Left kidney (tissue), 2 donors: ENCODE results near the gene CCDC197. TPM values are rescaled to one million over a fixed set of nuclear protein-coding genes. Genes with fewer than 3 reads are reported as not detected.

Source experiments
- DNase-seq: peaks from one replicate; pipeline ENCODE4 v3.0.0-alpha.2; 2013
- polyA plus RNA-seq: library from polyadenylated mRNA; unstranded; fragments of 120-200 nt; gene quantifications from one replicate; pipeline ENCODE4 v1.2.1, GENCODE V29; 2013; ENCODE audit not compliant: insufficient read length

CCDC197 gene
- polyA plus RNA-seq, 1 donor = not detected

GRCh38 chr14:94000267-94000666 lies 3.2 kb downstream of the CCDC197 start:
- DNase-seq = no peak

GRCh38 chr14:94001016-94001415 lies 3.9 kb downstream of the CCDC197 start:
- DNase-seq = no peak

DNA sequence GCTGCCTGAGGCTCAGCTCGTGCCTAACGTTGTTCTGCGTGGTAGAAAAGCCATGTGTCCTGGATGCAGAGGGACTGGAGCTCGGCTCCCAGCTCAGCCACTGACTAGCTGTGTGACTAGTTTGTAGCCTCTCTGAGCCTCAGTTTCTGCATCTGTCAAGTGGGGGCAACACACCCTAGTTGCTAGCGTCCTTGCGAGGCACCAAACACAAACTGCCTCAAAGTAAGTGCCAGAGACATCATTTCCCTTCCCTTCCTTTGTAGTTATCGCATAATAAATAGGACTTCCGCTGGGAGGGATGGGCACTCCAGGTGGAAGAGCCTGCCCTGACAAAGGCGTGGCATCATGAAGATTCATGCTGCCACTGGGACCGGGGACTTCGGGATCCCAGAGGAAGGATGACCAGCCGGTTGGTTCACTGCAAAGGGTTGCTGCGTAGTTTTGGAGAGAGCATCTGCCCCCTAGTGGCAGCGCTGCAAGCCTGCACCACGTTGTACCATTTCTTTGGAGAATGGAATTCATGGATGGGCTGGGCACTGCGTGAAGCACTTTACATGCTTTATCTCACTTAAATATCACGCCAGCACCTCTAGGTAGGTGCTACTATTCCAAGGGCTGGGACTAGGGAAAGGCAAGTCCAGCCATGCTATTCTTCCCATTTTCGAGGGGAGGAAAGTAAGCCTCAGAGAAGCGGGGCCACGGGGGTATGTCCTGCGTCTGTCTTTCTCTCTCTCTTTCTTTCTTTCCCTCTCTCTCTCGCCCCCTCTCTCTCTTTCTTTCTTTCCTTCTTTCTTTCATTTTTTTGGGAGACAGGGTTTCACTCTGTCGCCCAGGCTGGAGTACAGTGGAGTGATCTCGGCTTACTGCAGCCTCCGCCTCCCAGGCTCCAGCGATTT lies 4.6 kb downstream of the CCDC197 start:
- no peak for DNase-seq

DNA sequence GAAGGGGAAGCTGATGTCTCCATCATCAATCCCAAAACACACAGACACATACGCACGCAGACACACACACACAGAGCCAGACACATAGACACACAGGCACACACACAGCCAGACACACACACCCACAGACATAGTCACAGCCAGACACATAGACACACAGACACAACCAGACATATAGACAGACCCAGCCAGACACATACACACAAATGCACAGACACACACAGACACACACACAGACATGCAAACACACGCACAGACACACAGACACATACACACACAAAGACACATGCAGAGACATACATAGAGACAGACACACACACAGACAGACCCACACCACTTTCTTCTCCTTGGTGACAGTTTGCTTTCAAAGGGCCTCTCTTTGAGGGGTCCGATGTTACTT lies 6.3 kb downstream of the CCDC197 start:
- no peak for DNase-seq

- no peak for DNase-seq
These were observed 6.9 kb downstream of the CCDC197 start for GRCh38 chr14:94004015-94004414.

DNA sequence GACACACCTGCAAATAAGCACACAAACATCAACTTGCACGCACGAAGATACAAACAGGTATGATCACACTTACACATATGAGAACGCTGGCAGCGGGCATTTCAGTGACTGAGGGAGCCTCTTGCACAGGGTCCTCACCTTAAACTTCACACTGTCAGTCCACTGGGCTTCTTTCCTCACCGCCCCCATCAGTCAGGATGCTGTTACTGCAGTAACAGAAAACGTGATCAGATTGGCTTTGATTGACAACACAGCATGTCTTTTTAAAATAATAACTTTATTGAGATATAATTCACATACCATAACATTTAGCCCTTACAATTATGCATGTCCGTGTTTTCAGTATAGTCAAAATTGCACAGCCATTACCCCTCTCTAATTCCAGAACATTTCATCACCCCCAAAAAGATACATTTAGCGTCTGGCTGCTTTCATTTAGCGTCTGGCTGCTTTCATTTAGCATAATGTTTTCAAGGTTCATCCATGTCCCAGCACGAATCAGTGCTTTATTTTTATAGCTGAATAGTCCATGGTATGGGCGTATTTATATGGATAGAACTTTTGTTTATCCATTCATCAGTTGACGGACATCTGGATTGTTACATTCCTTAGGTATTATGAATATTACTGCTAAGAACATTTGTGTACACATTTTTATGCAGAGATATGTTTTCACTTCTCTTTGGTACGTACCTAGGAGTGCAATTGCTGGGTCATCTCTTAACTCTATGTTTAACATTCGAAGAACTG lies 8.4 kb downstream of the CCDC197 start:
- DNase-seq = no peak

DNA sequence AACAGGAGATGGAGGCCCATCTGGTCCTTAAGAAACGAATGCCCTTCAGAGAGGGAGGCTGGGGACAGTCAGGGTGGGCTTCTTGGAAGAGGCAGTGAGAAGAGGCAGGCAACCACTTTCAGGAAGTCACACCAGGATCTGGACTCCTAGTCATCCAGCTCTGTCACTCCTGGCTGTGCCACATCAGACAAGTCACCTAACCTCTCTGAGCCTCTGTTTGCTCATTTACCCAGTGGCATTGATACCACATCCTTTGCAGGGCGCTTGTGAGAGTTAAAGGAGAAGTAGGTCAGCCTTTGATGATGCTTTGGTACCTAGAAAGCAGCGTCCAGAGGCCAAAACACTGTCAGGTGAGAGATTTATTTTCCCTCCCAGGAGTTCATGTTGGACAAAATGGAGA lies 11.1 kb downstream of the CCDC197 start:
- DNase-seq = no peak

- no peak for DNase-seq
These were observed 12.7 kb downstream of the CCDC197 start for GRCh38 chr14:94009767-94010166.

- no peak for DNase-seq
These were observed 13.5 kb downstream of the CCDC197 start for GRCh38 chr14:94010625-94011024.

DNA sequence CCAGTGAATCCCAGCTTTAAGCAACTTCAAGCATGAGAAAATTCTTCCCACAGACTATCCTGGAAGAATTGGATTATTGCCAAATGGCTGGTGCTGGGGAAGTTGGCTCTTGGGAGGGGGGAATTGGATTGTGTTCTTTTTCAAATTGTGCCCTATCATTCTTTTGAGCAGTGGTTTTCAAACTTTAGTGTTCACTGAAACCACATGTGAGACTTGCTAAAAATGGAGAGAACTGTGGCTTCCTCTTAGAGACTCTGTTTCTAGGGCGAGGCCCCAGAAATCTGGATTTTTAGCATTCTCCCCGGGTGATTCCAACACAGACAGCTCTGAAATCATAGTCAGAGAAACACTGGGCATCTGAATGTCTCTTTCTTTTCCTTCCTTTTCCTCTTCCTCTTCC lies 14.7 kb downstream of the CCDC197 start:
- no peak for DNase-seq

DNA sequence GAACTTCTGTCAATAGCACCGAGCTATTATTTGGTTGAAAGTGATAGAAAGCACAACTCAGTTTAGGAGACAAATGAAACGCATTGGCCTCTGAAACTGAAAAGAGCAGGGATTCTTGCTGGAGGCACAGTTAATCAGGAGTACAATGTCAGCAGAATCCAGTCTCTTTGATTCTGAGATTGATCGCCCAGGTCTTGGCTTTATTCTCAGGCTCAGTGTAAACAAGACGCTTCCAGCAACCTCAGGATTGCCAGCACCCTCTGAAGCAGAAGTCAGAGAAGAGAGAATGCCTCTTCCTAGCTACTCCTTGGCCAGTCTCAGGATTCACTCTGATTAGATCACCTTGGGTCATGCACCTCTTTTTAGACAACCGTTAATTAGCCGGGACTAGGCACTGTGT lies 17.3 kb downstream of the CCDC197 start:
- DNase-seq = no peak

DNA sequence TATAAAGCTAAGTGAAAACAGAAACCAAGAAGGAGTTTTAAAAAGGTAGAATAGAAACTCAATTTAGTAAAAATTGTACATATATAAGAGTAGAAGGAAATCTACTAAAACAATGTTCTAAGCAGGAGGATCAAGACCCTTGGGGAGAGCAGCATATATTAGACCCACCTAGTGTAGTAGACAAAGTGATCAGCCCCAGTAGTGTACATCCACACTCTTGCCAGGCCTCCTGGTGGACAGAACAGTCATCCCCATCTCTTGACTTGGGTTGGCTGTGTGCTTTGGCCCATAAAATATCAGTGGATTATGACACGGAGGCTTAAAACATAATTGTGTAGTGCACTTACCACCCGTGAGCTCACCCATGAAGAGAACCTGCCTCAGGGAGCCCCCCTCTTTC lies 18.1 kb downstream of the CCDC197 start:
- DNase-seq = no peak

DNA sequence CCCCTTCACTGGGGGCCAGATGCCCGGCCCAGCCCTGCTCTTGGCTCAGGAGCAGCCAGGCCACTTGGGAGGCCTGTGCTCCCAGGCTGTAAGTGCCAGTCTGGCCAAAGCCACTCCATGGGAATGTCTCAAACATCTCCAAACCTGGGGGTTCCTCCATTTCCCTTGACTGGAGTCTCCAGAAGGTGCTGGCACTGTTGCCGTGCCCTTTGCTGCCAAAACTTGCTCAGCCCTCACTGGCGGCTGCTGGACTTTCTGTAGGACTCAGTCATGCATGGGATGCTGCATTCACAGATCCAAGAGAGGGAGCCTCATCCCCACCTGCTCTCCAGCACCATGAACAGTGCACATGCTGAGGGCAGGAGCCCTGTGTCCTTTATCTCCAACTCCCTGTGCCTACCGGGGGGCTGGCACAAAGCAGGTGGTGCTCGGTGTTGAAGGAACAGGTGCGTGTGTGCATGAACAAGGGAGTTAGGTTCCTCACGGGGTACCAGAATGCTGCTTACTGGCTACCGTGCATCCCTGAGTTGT lies 19.4 kb downstream of the CCDC197 start:
- DNase-seq = no peak

GRCh38 chr14:94018308-94018707 lies 21.2 kb downstream of the CCDC197 start:
- no peak for DNase-seq

DNA sequence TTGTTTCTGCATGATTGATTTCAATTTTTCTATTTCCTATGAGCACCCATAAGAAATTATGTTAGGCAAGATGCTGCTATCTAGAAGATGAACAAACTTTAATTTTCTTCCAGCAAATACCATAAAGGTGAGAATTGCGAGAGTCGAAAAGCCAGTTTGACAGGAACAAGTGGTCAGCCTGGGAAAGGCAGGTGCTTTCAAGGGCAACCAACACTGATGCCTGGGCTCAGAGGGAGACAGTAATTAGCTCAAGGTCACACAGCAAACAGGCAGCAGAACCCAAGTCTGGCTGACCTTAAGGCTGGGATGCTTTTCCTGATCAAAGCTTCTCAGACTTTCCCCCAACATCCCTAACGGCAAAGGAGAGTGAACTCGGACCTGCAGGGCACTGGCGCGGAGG lies 22.2 kb downstream of the CCDC197 start:
- DNase-seq = no peak

GRCh38 chr14:94020267-94020666 lies 23.2 kb downstream of the CCDC197 start:
- no peak for DNase-seq

- DNase-seq = no peak
These were observed 23.9 kb downstream of the CCDC197 start for GRCh38 chr14:94021001-94021400.

DNA sequence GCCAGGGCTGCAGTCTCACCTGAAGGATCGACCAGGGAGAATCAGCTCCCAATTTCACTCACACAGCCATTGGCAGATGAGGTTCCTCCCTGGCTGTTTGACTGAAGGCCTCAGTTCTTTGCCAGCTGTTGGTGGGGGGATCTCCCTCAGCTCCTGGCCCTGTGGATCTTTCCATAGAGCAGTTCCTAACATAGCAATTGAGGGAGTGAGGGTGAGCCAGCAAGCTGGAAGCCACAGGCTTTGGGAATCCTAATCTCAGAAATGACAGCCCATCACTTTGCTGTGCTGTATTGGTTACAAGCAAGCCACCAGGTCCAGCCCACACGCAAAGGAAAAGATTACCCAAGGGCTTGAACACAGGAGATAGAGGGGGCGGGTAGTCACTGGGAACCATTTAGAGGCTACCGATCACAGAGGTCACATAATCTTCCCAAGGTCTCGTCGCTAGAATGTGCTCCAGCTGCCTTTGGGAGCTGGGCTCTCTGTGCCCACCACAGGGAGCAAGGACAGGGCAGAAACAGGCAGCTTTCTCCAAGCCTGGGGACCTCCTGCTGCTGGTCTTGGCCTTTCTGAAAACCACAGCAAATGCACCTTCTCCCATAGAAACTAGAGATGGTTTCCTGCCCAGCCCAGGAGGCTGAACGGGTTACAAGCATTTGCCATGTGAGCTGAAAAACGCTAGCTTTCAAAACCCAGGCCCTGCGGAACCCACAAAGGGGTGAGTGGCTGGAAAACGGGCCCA lies 24.5 kb downstream of the CCDC197 start:
- no peak for DNase-seq

GRCh38 chr14:94022532-94023411 lies 25.7 kb downstream of the CCDC197 start:
- no peak for DNase-seq

- DNase-seq = no peak
These were observed 27.4 kb downstream of the CCDC197 start for GRCh38 chr14:94024549-94024948.

DNA sequence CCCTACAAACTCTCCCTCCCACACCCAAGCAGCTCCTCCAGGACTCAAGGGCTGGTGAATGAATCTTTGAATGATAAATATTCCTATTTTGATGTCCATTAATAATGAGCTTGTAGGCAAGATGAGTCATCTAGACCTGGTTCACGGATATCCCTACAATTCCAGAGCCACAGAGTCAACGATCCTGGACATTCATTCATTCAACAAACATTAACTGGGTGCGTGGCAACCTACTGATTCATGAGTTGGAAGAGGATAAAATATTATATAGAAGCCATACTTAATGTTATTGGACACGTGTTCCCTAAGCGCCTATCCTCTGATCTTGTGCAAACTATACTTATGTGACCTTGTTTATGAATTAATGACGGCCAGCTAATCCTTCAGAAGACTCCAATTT lies 28.6 kb downstream of the CCDC197 start:
- no peak for DNase-seq
